AG04450 (cell line): ENCODE measurements around the gene CERS6. TPM values are rescaled to one million over a fixed set of nuclear protein-coding genes. Genes with fewer than 3 reads are reported as not detected.
A peak's percentile ranks its signal among the peaks of the same experiment; 100 is the strongest.

Experiments
- CTCF ChIA-PET: fragments of 300-600, 350-600 bp; formaldehyde crosslinking; extraction: SDS; loops from one replicate; lab custom pipeline; 2022; ENCODE audit warnings: antibody characterized with exemption, inconsistent platforms; lab: Charles Lee
- POLR2A ChIA-PET: fragments of 350-600 bp; formaldehyde crosslinking; extraction: SDS; loops from one replicate; lab custom pipeline; 2021; ENCODE audit warnings: antibody characterized with exemption, inconsistent platforms; lab: Yijun Ruan, JAX
- DNase-seq: peaks from one replicate; pipeline ENCODE4 v3.0.0-alpha.2; 2011; ENCODE audit warnings: low read depth, low spot score
- H3K27ac ChIP-seq: one replicate; pipeline ENCODE4 v1.5.1; 2012; ENCODE audit warnings: low read depth, low read length, control low read depth
- H3K27me3 ChIP-seq: one replicate; pipeline ENCODE4 v1.6.0; 2012; ENCODE audit warnings: low read length; ENCODE audit not compliant: control insufficient read depth, insufficient read depth
- H3K4me3 ChIP-seq: 2 replicates; pipeline ENCODE4 v1.5.1; 2011; ENCODE audit warnings: mild to moderate bottlenecking, low read depth, low read length, control low read depth
- H3K9me3 ChIP-seq: 2 replicates; pipeline ENCODE4 v1.5.1; 2012; ENCODE audit warnings: low read length; ENCODE audit not compliant: control insufficient read depth, insufficient read depth
- CTCF ChIP-seq: IDR thresholded peaks from 2 replicates; pipeline ENCODE4 v1.5.1; 2011; ENCODE audit warnings: low read depth, low read length, control low read depth, inconsistent platforms
- polyA plus RNA-seq: library from polyadenylated mRNA; depleted of rRNA; stranded (reverse); fragments of >200 nt; gene quantifications from 2 replicates; pipeline ENCODE4 v1.2.3, GENCODE V29; 2011

CERS6 gene
- polyA plus RNA-seq, 1 experiment = 6.2 TPM

- no peaks in the 10 kb centered on the region for H3K9me3 ChIP-seq
- TF ChIP-seq CTCF = no peak
- H3K27me3 ChIP-seq = no peaks in the 10 kb centered on the region
- no peak overlapping the region for H3K4me3 ChIP-seq
- no peak for DNase-seq
- ChIA-PET POLR2A (no interaction called here), CTCF (no interaction called here)
- no peak overlapping the region for H3K27ac ChIP-seq
These were observed 108.6 kb downstream of the CERS6 start for GRCh38 chr2:168564641-168565040.

DNA sequence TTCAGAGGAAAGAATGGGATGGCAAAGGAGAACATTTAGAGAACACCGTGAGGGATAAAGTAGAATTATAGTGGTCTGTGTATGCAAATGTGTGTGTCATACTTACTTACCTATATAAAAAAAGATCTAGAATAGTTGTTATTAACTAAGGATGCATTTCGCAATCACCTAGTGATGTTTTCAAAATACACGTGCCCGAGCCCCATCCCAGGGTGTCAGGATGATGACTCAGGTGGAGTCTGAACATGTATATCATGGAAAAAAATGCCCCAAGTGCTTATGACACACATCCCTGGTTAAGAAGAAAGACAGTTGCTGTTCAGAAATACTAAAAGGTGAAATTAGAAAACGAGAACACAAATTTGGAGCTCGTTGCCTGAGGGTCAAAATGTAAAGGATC lies 109.0 kb downstream of the CERS6 start:
- H3K27ac ChIP-seq = no peak overlapping the region
- ChIA-PET CTCF (no interaction called here), POLR2A (no interaction called here)
- no peaks in the 10 kb centered on the region for H3K9me3 ChIP-seq
- H3K4me3 ChIP-seq = no peak overlapping the region
- H3K27me3 ChIP-seq = no peaks in the 10 kb centered on the region
- no peak for TF ChIP-seq CTCF
- peak; percentile 18 for DNase-seq

DNA sequence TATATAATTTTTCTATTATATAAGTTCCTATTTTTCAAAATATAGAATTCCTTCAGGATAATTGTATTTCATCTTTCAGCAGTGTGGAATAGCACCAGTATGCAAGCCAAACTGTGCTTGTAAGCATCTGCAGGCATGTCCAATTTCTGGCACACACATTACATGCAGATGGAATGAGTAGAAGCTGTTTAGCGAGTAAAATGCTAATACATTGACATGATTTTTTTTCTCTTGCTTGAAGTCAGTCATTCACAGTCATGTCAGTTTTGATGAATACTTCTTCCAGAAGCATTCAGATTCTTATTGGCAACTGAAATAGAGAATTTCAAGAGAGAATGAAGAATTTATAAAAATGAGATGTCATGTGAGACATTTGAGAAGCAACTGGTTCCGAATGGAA lies 109.4 kb downstream of the CERS6 start:
- DNase-seq = no peak
- no peak for TF ChIP-seq CTCF
- CTCF ChIA-PET = no interaction called here

GRCh38 chr2:168566974-168567665 lies 111.0 kb downstream of the CERS6 start:
- ChIA-PET POLR2A (no interaction called here), CTCF (no interaction called here)
- H3K27ac ChIP-seq = no peak overlapping the region
- no peak for DNase-seq
- no peak for TF ChIP-seq CTCF
- H3K9me3 ChIP-seq = no peaks in the 10 kb centered on the region
- no peaks in the 10 kb centered on the region for H3K27me3 ChIP-seq
- H3K4me3 ChIP-seq = no peak overlapping the region

More for the DNA sequence above, 109.4 kb downstream of the CERS6 start:
- POLR2A ChIA-PET = interaction anchor here (0.6 kb wide), 1 partner anchor 598 kb away, joined by 4 read pairs; no protein-coding TSS in a partner anchor
- Histone ChIP-seq H3K27me3 (no peaks in the 10 kb centered on the region), H3K27ac (no peak overlapping the region), H3K9me3 (no peaks in the 10 kb centered on the region), H3K4me3 (no peak overlapping the region)

- POLR2A ChIA-PET = no interaction called here
- no peak for DNase-seq
- CTCF ChIA-PET = no interaction called here
- Histone ChIP-seq H3K27ac (no peak overlapping the region), H3K9me3 (no peaks in the 10 kb centered on the region), H3K4me3 (no peak overlapping the region), H3K27me3 (no peaks in the 10 kb centered on the region)
- no peak for TF ChIP-seq CTCF
These were observed 111.8 kb downstream of the CERS6 start for GRCh38 chr2:168567836-168568235.
